Measurements from ENCODE around the gene SLC4A2. TPM values are rescaled to one million over a fixed set of nuclear protein-coding genes. Genes with fewer than 3 reads are reported as not detected.

SLC4A2 gene
- total RNA-seq, 3 donors from 2014 or later (not counting 1 experiment from before 2014, with no cell fraction given), result 60.4 to 87.3 (median 66.1) TPM

DNA sequence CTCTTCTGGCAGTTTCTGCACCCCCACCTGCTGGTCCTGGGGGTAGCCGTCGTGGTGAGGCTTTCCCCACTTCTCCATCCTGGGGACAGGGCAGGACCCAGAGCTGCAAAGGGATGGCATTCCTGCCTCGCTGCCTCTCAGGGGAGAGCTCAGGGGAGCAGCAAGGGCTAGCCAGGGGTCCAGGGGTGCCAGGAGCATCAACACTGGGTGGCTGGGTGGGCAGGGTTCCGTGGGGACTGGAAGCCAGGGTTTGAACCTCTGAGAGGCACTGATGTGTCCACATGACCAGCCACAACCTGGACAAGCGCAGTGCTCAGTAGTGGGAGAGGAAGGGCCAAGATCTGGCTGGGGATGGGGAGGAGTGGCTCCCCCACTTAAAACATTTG, 25.5 kb upstream of the SLC4A2 start:
- intact Hi-C loops (cut with micrococcal nuclease), result no loop called here
- no peak overlapping the region for H3K4me3 ChIP-seq (ENCODE audit: low read length)
- H3K27ac ChIP-seq (ENCODE audit: low read length), result no peak overlapping the region
- Mint-ChIP-seq H3K36me3 (no peaks in the 10 kb centered on the region), H3K27ac (no peak overlapping the region), H3K27me3 (ENCODE audit: low read depth in 2 of 2) (no peaks in the 10 kb centered on the region), H3K4me3 (no peak overlapping the region), H3K9me3 (no peaks in the 10 kb centered on the region), H3K4me1 (peaks cover 2 to 4% of the 10 kb centered on the region in 2 donors)
- WGBS (ENCODE audit: insufficient coverage), result 89% methylated on average over 5 of the region's 5 CpGs
- no peaks in the 10 kb centered on the region for H3K27me3 ChIP-seq (ENCODE audit: control insufficient read depth, insufficient read depth, low read length)
- no peak for DNase-seq
- peaks cover 6% of the 10 kb centered on the region for H3K4me1 ChIP-seq (ENCODE audit: control insufficient read depth, insufficient read depth, low read length)
- H3K36me3 ChIP-seq (ENCODE audit: control insufficient read depth, insufficient read depth, low read length), result peaks cover 23% of the 10 kb centered on the region
- ATAC-seq, result no peak
- TF ChIP-seq, protein P1, sequence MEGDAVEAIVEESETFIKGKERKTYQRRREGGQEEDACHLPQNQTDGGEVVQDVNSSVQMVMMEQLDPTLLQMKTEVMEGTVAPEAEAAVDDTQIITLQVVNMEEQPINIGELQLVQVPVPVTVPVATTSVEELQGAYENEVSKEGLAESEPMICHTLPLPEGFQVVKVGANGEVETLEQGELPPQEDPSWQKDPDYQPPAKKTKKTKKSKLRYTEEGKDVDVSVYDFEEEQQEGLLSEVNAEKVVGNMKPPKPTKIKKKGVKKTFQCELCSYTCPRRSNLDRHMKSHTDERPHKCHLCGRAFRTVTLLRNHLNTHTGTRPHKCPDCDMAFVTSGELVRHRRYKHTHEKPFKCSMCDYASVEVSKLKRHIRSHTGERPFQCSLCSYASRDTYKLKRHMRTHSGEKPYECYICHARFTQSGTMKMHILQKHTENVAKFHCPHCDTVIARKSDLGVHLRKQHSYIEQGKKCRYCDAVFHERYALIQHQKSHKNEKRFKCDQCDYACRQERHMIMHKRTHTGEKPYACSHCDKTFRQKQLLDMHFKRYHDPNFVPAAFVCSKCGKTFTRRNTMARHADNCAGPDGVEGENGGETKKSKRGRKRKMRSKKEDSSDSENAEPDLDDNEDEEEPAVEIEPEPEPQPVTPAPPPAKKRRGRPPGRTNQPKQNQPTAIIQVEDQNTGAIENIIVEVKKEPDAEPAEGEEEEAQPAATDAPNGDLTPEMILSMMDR (IDR thresholded peaks at IDR 0.05), result no peak
- H3K9me3 ChIP-seq (ENCODE audit: control insufficient read depth, insufficient read depth, low read length), result no peaks in the 10 kb centered on the region

DNA sequence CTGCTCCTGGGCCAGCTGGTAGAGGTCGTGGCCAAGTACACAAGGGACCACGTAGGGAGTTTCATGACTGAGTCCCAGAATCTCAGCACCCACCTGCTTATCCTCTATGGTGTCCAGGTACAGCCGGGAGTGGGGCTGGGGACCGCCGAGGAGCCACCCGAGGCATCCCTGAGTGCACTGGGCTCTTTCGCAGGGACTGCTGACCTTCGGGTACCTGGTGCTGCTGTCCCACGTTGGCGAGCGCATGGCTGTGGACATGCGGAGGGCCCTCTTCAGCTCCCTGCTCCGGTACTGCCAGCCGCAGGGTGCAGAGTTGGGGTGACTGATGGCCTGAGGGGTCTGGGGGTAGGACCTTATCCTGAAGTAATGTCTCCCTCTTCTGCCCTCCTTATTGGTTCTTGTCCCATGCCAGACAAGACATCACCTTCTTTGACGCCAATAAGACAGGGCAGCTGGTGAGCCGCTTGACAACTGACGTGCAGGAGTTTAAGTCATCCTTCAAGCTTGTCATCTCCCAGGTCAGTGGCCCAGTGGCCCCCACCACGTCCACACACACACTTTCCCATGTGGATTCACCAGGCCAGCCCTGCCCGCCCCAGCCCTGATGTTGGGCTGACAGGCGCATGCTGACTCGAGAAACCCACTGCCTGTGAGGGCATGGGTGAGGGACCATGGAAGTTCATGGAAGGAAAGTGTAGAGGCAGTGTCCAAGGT, 24.9 kb upstream of the SLC4A2 start:
- TF ChIP-seq, protein P1 (IDR thresholded peaks at IDR 0.05), result no peak
- H3K4me3 Mint-ChIP-seq, result no peak overlapping the region
- no peaks in the 10 kb centered on the region for H3K27me3 Mint-ChIP-seq (ENCODE audit: low read depth in 2 of 2)
- Histone ChIP-seq H3K4me3 (ENCODE audit: low read length) (no peak overlapping the region), H3K36me3 (ENCODE audit: control insufficient read depth, insufficient read depth, low read length) (peaks cover 23% of the 10 kb centered on the region), H3K9me3 (ENCODE audit: control insufficient read depth, insufficient read depth, low read length) (no peaks in the 10 kb centered on the region), H3K27me3 (ENCODE audit: control insufficient read depth, insufficient read depth, low read length) (no peaks in the 10 kb centered on the region), H3K27ac (ENCODE audit: low read length) (no peak overlapping the region), H3K4me1 (ENCODE audit: control insufficient read depth, insufficient read depth, low read length) (no peaks in the 10 kb centered on the region)
- H3K9me3 Mint-ChIP-seq, result no peaks in the 10 kb centered on the region
- peaks cover 2 to 5% of the 10 kb centered on the region in 2 donors for H3K4me1 Mint-ChIP-seq
- DNase-seq, result no peak
- H3K27ac Mint-ChIP-seq, result no peak overlapping the region
- intact Hi-C loops (cut with micrococcal nuclease), result no loop called here
- H3K36me3 Mint-ChIP-seq, result no peaks in the 10 kb centered on the region
- WGBS (ENCODE audit: insufficient coverage), result 95% methylated on average over 21 of the region's 21 CpGs
- ATAC-seq, result no peak

DNA sequence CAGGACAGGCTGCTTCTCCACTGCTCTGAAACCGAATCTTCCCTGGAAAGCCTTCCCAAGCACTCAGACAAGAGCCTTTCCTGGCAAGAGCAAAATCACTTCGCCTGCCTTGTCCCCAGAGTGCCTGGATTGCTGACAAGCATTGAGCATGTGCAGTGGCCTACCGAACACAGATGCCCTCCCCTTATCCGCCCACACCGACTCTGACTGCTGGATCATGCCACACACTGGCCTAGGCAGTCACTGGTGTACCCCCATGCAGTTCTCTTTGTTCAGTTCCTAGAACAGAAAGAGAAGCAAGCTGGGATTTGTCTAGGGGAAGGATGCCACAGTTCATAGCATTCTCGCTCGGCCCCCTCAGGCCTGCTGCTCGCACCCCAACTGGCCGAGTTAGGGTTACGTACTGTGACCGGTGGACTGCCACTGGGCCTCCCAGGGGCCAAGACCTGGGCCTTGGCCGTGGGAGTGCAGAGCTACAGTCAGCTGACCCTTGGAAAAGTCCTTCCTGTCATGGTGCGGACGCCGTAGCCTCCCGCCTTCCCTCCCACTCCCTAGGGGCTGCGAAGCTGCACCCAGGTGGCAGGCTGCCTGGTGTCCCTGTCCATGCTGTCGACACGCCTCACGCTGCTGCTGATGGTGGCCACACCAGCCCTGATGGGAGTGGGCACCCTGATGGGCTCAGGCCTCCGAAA, 24.2 kb upstream of the SLC4A2 start:
- Mint-ChIP-seq H3K27me3 (ENCODE audit: low read depth in 2 of 2) (no peaks in the 10 kb centered on the region), H3K4me3 (no peak overlapping the region), H3K4me1 (peaks cover 9 to 12% of the 10 kb centered on the region in 2 donors), H3K36me3 (no peaks in the 10 kb centered on the region), H3K9me3 (no peaks in the 10 kb centered on the region), H3K27ac (no peak overlapping the region)
- no peaks in the 10 kb centered on the region for H3K4me1 ChIP-seq (ENCODE audit: control insufficient read depth, insufficient read depth, low read length)
- H3K4me3 ChIP-seq (ENCODE audit: low read length), result no peak overlapping the region
- TF ChIP-seq, protein P1 (IDR thresholded peaks at IDR 0.05), result no peak
- intact Hi-C loops (cut with micrococcal nuclease), result no loop called here
- WGBS (ENCODE audit: insufficient coverage), result 95% methylated on average over 21 of the region's 21 CpGs
- peaks cover 23% of the 10 kb centered on the region for H3K36me3 ChIP-seq (ENCODE audit: control insufficient read depth, insufficient read depth, low read length)
- no peak for ATAC-seq
- H3K9me3 ChIP-seq (ENCODE audit: control insufficient read depth, insufficient read depth, low read length), result no peaks in the 10 kb centered on the region
- no peak overlapping the region for H3K27ac ChIP-seq (ENCODE audit: low read length)
- H3K27me3 ChIP-seq (ENCODE audit: control insufficient read depth, insufficient read depth, low read length), result no peaks in the 10 kb centered on the region
- no peak for DNase-seq
